Fibroblast of villous mesenchyme (primary cell): ENCODE data around the gene DPP10. TPM values are rescaled to one million over a fixed set of nuclear protein-coding genes. Genes with fewer than 3 reads are reported as not detected.

Experiments used
- DNase-seq: peaks from one replicate; pipeline ENCODE4 v3.0.0-alpha.2; 2010; ENCODE audit warnings: low read depth
- H3K4me3 ChIP-seq: 2 replicates; pipeline ENCODE4 v1.5.1; 2011; ENCODE audit warnings: low read depth, mild to moderate bottlenecking, low read length
- CTCF ChIP-seq: IDR thresholded peaks from 2 replicates; pipeline ENCODE4 v1.5.1; 2012; ENCODE audit warnings: low read depth, mild to moderate bottlenecking, low read length; ENCODE audit not compliant: insufficient read depth
- total RNA-seq: library from RNA; depleted of rRNA; stranded (reverse); fragments of >200 nt; gene quantifications from 2 replicates; pipeline ENCODE4 v1.2.3, GENCODE V29; 2012

Gene DPP10
- total RNA-seq, 1 donor: under 0.01 TPM

- no peak for DNase-seq
- no peak overlapping the region for H3K4me3 ChIP-seq
- TF ChIP-seq CTCF: no peak
Measured at GRCh38 chr2:114859726-114860510, 417.5 kb downstream of the DPP10 start.

- DNase-seq: no peak
- TF ChIP-seq CTCF: no peak
- no peak overlapping the region for H3K4me3 ChIP-seq
Measured at GRCh38 chr2:114862243-114862642, 419.8 kb downstream of the DPP10 start.

GRCh38 chr2:114864901-114865300, 422.5 kb downstream of the DPP10 start:
- TF ChIP-seq CTCF: no peak
- no peak for DNase-seq
- no peak overlapping the region for H3K4me3 ChIP-seq

- H3K4me3 ChIP-seq: no peak overlapping the region
- TF ChIP-seq CTCF: no peak
- no peak for DNase-seq
Measured at GRCh38 chr2:114880046-114880445, 437.6 kb downstream of the DPP10 start.

- DNase-seq: no peak
- no peak for TF ChIP-seq CTCF
- H3K4me3 ChIP-seq: no peak overlapping the region
Measured at GRCh38 chr2:114919985-114920384, 477.5 kb downstream of the DPP10 start.

GRCh38 chr2:114922076-114922475, 479.6 kb downstream of the DPP10 start:
- no peak overlapping the region for H3K4me3 ChIP-seq
- no peak for TF ChIP-seq CTCF
- no peak for DNase-seq
